Left colon (tissue), 2 donors: ENCODE measurements around the gene KIF3C. TPM values are rescaled to one million over a fixed set of nuclear protein-coding genes. Genes with fewer than 3 reads are reported as not detected.
A peak's percentile ranks its signal among the peaks of the same experiment; 100 is the strongest.
"Not testable (repeated sequence)": the region's sequence is repeated elsewhere in the genome, so short reads cannot be mapped to it uniquely, and the experiment has no call there.

Experiments used
- ATAC-seq: fragments of 200-7000 bp; cut with Tn5 transposase; one replicate; pipeline ENCODE4 v1.9.1; 2020; ENCODE audit warnings: mild to moderate bottlenecking, moderate library complexity
- DNase-seq, 2 donors: peaks; one replicate each; pipeline ENCODE4 v3.0.0-alpha.2; 2020
- intact Hi-C, 2 donors: fragments of 100-400 bp; cut with DNase I in 1 of 2; cut with micrococcal nuclease in 1 of 2; formaldehyde crosslinking; loops; one replicate each; pipeline versions ENCODE4 v1.11.2 to v1.14.0; 2022; cut with DNase I, micrococcal nuclease
- total RNA-seq, 2 donors: library from RNA; stranded (reverse); fragmentation: NEBNext Ultra II Directional; extraction: Animal tissue kit (Norgen Biotek cat#: 25700); gene quantifications; one replicate each; pipeline ENCODE4 v1.2.1, GENCODE V29; 2021
- donor health status: DM: no; HTN: no; CAD: no.
- donor health status: DM: yes; HTN: yes; CAD: no.

The KIF3C gene
- total RNA-seq, 2 donors from 2014 or later: 2.0 to 2.3 TPM

GRCh38 chr2:25933622-25934021 is 48.7 kb downstream of the KIF3C start:
- no peak for ATAC-seq
- no peak for DNase-seq
- intact Hi-C loops: no loop called here

- DNase-seq (no peak), ATAC-seq (no peak)
- intact Hi-C loops: no loop called here
These were observed 52.4 kb downstream of the KIF3C start for GRCh38 chr2:25929789-25930473.

GRCh38 chr2:25928668-25929067 is 53.6 kb downstream of the KIF3C start:
- ATAC-seq: no peak

GRCh38 chr2:25926984-25927756 is 55.1 kb downstream of the KIF3C start:
- no peak for DNase-seq
- no peak for ATAC-seq
- intact Hi-C loops: no loop called here

More at GRCh38 chr2:25928668-25929067, 53.6 kb downstream of the KIF3C start:
- DNase-seq: no peak
- intact Hi-C loops: no loop called here

GRCh38 chr2:25922501-25922900 is 59.8 kb downstream of the KIF3C start:
- DNase-seq (no peak), ATAC-seq (no peak)
- intact Hi-C loops: no loop called here

- intact Hi-C loops: no loop called here
- ATAC-seq (no peak), DNase-seq (no peak)
These were observed 61.4 kb downstream of the KIF3C start for GRCh38 chr2:25920786-25921415.

- intact Hi-C loops: no loop called here
- DNase-seq: no peak
- ATAC-seq: no peak
These were observed 62.0 kb downstream of the KIF3C start for GRCh38 chr2:25920336-25920735.

- DNase-seq: no peak
- ATAC-seq: no peak
- intact Hi-C loops: no loop called here
These were observed 64.5 kb downstream of the KIF3C start for GRCh38 chr2:25917832-25918231.

- DNase-seq, ATAC-seq, intact Hi-C loops: not testable (repeated sequence)
These were observed 64.9 kb downstream of the KIF3C start for GRCh38 chr2:25917411-25917810.

- ATAC-seq, intact Hi-C loops: not testable (repeated sequence)
- DNase-seq: peak in 1 of 2 donors; percentile 11
These were observed 66.1 kb downstream of the KIF3C start for GRCh38 chr2:25915944-25916772.

- ATAC-seq, DNase-seq, intact Hi-C loops: not testable (repeated sequence)
These were observed 66.9 kb downstream of the KIF3C start for GRCh38 chr2:25915411-25915810.

GRCh38 chr2:25913696-25913973 is 68.7 kb downstream of the KIF3C start:
- ATAC-seq, intact Hi-C loops, DNase-seq: not testable (repeated sequence)

GRCh38 chr2:25912851-25913695 is 69.2 kb downstream of the KIF3C start:
- no peak for ATAC-seq
- DNase-seq: no peak
- intact Hi-C loops: no loop called here

GRCh38 chr2:25909574-25909973 is 72.7 kb downstream of the KIF3C start:
- ATAC-seq, DNase-seq, intact Hi-C loops: not testable (repeated sequence)

- intact Hi-C loops: no loop called here
These were observed 77.2 kb downstream of the KIF3C start for GRCh38 chr2:25905126-25905525.

GRCh38 chr2:25903216-25903776 is 79.0 kb downstream of the KIF3C start:
- ATAC-seq (no peak), DNase-seq (no peak)
- intact Hi-C loops: no loop called here

More at GRCh38 chr2:25905126-25905525, 77.2 kb downstream of the KIF3C start:
- ATAC-seq: no peak
- DNase-seq: no peak

GRCh38 chr2:25899404-25899970 is 82.8 kb downstream of the KIF3C start:
- no peak for DNase-seq
- intact Hi-C loops: no loop called here
- ATAC-seq: no peak

GRCh38 chr2:25897506-25897905 is 84.8 kb downstream of the KIF3C start:
- intact Hi-C loops: no loop called here
- no peak for DNase-seq
- no peak for ATAC-seq
